B cell (primary cell): Measurements from ENCODE around the gene HPN. TPM values are rescaled to one million over a fixed set of nuclear protein-coding genes. Genes with fewer than 3 reads are reported as not detected.

ENCODE experiments used
- ATAC-seq: fragments of 200-7000 bp; cut with Tn5 transposase; one replicate; pipeline ENCODE4 v1.10.0; 2021; ENCODE audit warnings: low read depth, mild to moderate bottlenecking, moderate number of reproducible peaks, moderate library complexity
- CTCF ChIA-PET: fragments of 350-600 bp; sonication (Branson Sonifier 250); formaldehyde crosslinking; loops from one replicate; lab custom pipeline; 2021; ENCODE audit warnings: antibody characterized with exemption, inconsistent platforms; lab: Charles Lee
- POLR2A ChIA-PET: fragments of 350-600 bp; sonication (Branson Sonifier 250); formaldehyde crosslinking; loops from one replicate; lab custom pipeline; 2021; ENCODE audit warnings: antibody characterized with exemption; lab: Charles Lee
- DNase-seq: peaks from one replicate; pipeline ENCODE4 v3.0.0; 2013
- H2AFZ ChIP-seq: 2 replicates; pipeline ENCODE4 v1.6.1; 2012; ENCODE audit warnings: mild to moderate bottlenecking, low read depth, low read length; ENCODE audit not compliant: insufficient read depth, poor library complexity, severe bottlenecking
- H3K27ac ChIP-seq, 2 donors: 1 replicate in 1 of 2; 2 replicates in 1 of 2; pipeline ENCODE4 v1.5.1; 2012 to 2013; ENCODE audit warnings: low read length in 2 of 2, mild to moderate bottlenecking in 2 of 2, moderate library complexity in 1 of 2
- H3K27me3 ChIP-seq, 4 experiments: fragments of 200-600 bp in 1 of 4; sonication (generic) in 1 of 4; replicated peaks in 1 of 4; 1 replicate in 2 of 4; 2 replicates in 2 of 4; pipeline versions ENCODE4 v1.6.1 to v1.7.0; 2013 to 2016; ENCODE audit warnings: low read length in 3 of 4, mild to moderate bottlenecking in 2 of 4, mixed read lengths in 1 of 4, moderate library complexity in 1 of 4; ENCODE audit not compliant: insufficient read depth in 4 of 4, control insufficient read depth in 3 of 4; ENCODE audit errors: control extremely low read depth in 1 of 4
- H3K36me3 ChIP-seq, 2 experiments: replicated peaks in 1 of 2; 1 replicate in 1 of 2; 2 replicates in 1 of 2; pipeline versions ENCODE4 v1.6.1 to v1.7.1; 2013; ENCODE audit warnings: low read length in 1 of 2; ENCODE audit not compliant: insufficient read depth in 2 of 2, control insufficient read depth in 1 of 2; ENCODE audit errors: control extremely low read depth in 1 of 2, extremely low read depth in 1 of 2
- H3K4me1 ChIP-seq, 2 donors: fragments of 200-600 bp in 1 of 2; sonication (generic) in 1 of 2; 1 replicate in 1 of 2; 2 replicates in 1 of 2; pipeline versions ENCODE4 v1.5.1 to v1.6.1; 2013 to 2017; ENCODE audit warnings: low read length in 2 of 2; ENCODE audit not compliant: control insufficient read depth in 2 of 2, insufficient read depth in 2 of 2
- H3K4me2 ChIP-seq: replicated peaks from 2 replicates; pipeline ENCODE3; 2012; ENCODE audit warnings: mild to moderate bottlenecking, low read depth, low read length; ENCODE audit not compliant: poor library complexity, severe bottlenecking
- H3K4me3 ChIP-seq, 5 experiments: fragments of 200-600 bp in 1 of 5; sonication (generic) in 1 of 5; 1 replicate in 3 of 5; 2 replicates in 2 of 5; pipeline versions ENCODE4 v1.5.1 to v1.7.0; 2011 to 2016; ENCODE audit warnings: low read length in 4 of 5, mild to moderate bottlenecking in 4 of 5, low read depth in 2 of 5, control low read depth in 1 of 5, moderate library complexity in 1 of 5; ENCODE audit not compliant: insufficient read depth in 1 of 5; ENCODE audit errors: control extremely low read depth in 1 of 5, extremely low read depth in 1 of 5
- H3K79me2 ChIP-seq: fragments of 200-600 bp; sonication (generic); one replicate; pipeline ENCODE4 v1.6.0; 2016; ENCODE audit warnings: low read length; ENCODE audit not compliant: control insufficient read depth, insufficient read depth
- H3K9ac ChIP-seq: fragments of 200-600 bp; sonication (generic); 2 replicates; pipeline ENCODE4 v1.6.1; 2017; ENCODE audit warnings: mild to moderate bottlenecking, low read length, moderate library complexity
- H3K9me3 ChIP-seq, 3 donors: one replicate each; pipeline versions ENCODE4 v1.6.1 to v1.7.1; 2013; ENCODE audit warnings: low read length in 2 of 3; ENCODE audit not compliant: control insufficient read depth in 2 of 3, insufficient read depth in 1 of 3; ENCODE audit errors: control extremely low read depth in 1 of 3
- H4K20me1 ChIP-seq: 2 replicates; pipeline ENCODE4 v1.6.0; 2012; ENCODE audit warnings: mild to moderate bottlenecking, low read length; ENCODE audit not compliant: insufficient read depth, control insufficient read depth, poor library complexity, severe bottlenecking
- H3K27ac Mint-ChIP-seq: one replicate; pipeline ENCODE4 v1.8.0; 2021; ENCODE audit warnings: mixed read lengths
- H3K27me3 Mint-ChIP-seq: one replicate; pipeline ENCODE4 v1.8.0; 2021; ENCODE audit warnings: mixed read lengths
- H3K4me1 Mint-ChIP-seq: one replicate; pipeline ENCODE4 v1.8.0; 2021; ENCODE audit warnings: mixed read lengths
- H3K4me3 Mint-ChIP-seq: one replicate; pipeline ENCODE4 v1.8.0; 2021; ENCODE audit warnings: mixed read lengths
- H3K9me3 Mint-ChIP-seq: one replicate; pipeline ENCODE4 v1.8.0; 2022; ENCODE audit warnings: mixed read lengths; ENCODE audit not compliant: insufficient read depth
- CTCF ChIP-seq: fragments of 200-600 bp; IDR thresholded peaks from one replicate; pipeline ENCODE4 v1.8.0; 2022; ENCODE audit warnings: antibody characterized with exemption, mild to moderate bottlenecking
- EZH2 ChIP-seq: IDR thresholded peaks from 2 replicates; pipeline ENCODE4 v1.6.1; 2012; ENCODE audit warnings: borderline replicate concordance, low read depth, mild to moderate bottlenecking, moderate library complexity, low read length; ENCODE audit not compliant: insufficient read depth, poor library complexity, severe bottlenecking
- WGBS: methylation state at CpG from one replicate; pipeline ENCODE4 v1.1.5; 2013; ENCODE audit warnings: missing lambda C conversion rate; ENCODE audit not compliant: insufficient coverage; 5-methylcytosine and 5-hydroxymethylcytosine counted together
- intact Hi-C: fragments of 100-400 bp; cut with micrococcal nuclease; formaldehyde crosslinking; loops from one replicate; pipeline ENCODE4 v1.10.0; 2022
- polyA plus RNA-seq: library from polyadenylated mRNA; depleted of rRNA; stranded (reverse); fragments of >200 nt; gene quantifications from 2 replicates; pipeline ENCODE4 v1.2.3, GENCODE V29; 2012
- total RNA-seq, 2 donors: library from RNA; stranded (reverse); fragments of 120-200 nt in 1 of 2; gene quantifications; 1 replicate in 1 of 2; 2 replicates in 1 of 2; pipeline versions ENCODE4 v1.2.3 to v1.2.4, GENCODE V29; 2013 to 2022

HPN gene
- total and polyA plus RNA-seq, 2 donors (not counting 1 experiment from before 2014, with no cell fraction given) = 0.30 TPM; not detected in 1

- H3K4me3 Mint-ChIP-seq = no peak overlapping the region
- H3K27me3 Mint-ChIP-seq = peaks cover 11% of the 10 kb centered on the region
- H3K36me3 ChIP-seq = no peaks in the 10 kb centered on the region
- H3K4me2 ChIP-seq = no peak overlapping the region
- TF ChIP-seq EZH2 = no peak
- no peak for TF ChIP-seq CTCF
- ChIA-PET CTCF (interaction anchor here (0.7 to 1.7 kb wide), 2 partner anchors 46 to 545 kb away, joined by 4 to 5 read pairs; no protein-coding TSS in a partner anchor), POLR2A (interaction anchor here (0.7 kb wide), 1 partner anchor 1744 kb away, joined by 3 read pairs; no protein-coding TSS in a partner anchor)
- no peak overlapping the region for H3K9ac ChIP-seq
- H3K27ac Mint-ChIP-seq = no peak overlapping the region
- H3K4me1 Mint-ChIP-seq = peaks cover 8% of the 10 kb centered on the region
- H3K79me2 ChIP-seq = no peaks in the 10 kb centered on the region
- intact Hi-C loops = no loop called here
- WGBS = 85% methylated on average over 13 of the region's 15 CpGs
- peaks cover 0 to 4% (median 0%) of the 10 kb centered on the region in 3 donors for H3K9me3 ChIP-seq
- no peaks in the 10 kb centered on the region for H3K9me3 Mint-ChIP-seq
- peaks cover 0 to 27% (median 2%) of the 10 kb centered on the region in 4 experiments for H3K27me3 ChIP-seq
- no peak for ATAC-seq
- no peak overlapping the region for H3K4me3 ChIP-seq
- peaks cover 7 to 9% of the 10 kb centered on the region in 2 donors for H3K4me1 ChIP-seq
- H2AFZ ChIP-seq = no peak overlapping the region
- H4K20me1 ChIP-seq = no peaks in the 10 kb centered on the region
- no peak for DNase-seq
- no peak overlapping the region for H3K27ac ChIP-seq
Observed at GRCh38 chr19:35112995-35113688, 71.6 kb downstream of the HPN start.
